Sigmoid colon (tissue), 3 donors: Measurements from ENCODE around the gene ACOX3.

Source experiments
- POLR2A ChIP-seq, 2 donors: fragments of 450-650 bp; IDR thresholded peaks; one replicate each; pipeline ENCODE4 v1.6.1; 2016; ENCODE audit warnings: antibody characterized with exemption in 2 of 2, mild to moderate bottlenecking in 2 of 2, moderate library complexity in 2 of 2
- TF ChIP-seq, protein P1 (sequence below), 4 experiments: fragments of 450-650 bp in 3 of 4; fragments of 200-600 bp in 1 of 4; IDR thresholded peaks; one replicate each; pipeline ENCODE4 v1.5.1; 2016 to 2019; ENCODE audit warnings: antibody characterized with exemption in 4 of 4, mild to moderate bottlenecking in 3 of 4, moderate library complexity in 2 of 4

- TF ChIP-seq POLR2A (IDR thresholded peaks at IDR 0.05), result no peak
- TF ChIP-seq, protein P1, sequence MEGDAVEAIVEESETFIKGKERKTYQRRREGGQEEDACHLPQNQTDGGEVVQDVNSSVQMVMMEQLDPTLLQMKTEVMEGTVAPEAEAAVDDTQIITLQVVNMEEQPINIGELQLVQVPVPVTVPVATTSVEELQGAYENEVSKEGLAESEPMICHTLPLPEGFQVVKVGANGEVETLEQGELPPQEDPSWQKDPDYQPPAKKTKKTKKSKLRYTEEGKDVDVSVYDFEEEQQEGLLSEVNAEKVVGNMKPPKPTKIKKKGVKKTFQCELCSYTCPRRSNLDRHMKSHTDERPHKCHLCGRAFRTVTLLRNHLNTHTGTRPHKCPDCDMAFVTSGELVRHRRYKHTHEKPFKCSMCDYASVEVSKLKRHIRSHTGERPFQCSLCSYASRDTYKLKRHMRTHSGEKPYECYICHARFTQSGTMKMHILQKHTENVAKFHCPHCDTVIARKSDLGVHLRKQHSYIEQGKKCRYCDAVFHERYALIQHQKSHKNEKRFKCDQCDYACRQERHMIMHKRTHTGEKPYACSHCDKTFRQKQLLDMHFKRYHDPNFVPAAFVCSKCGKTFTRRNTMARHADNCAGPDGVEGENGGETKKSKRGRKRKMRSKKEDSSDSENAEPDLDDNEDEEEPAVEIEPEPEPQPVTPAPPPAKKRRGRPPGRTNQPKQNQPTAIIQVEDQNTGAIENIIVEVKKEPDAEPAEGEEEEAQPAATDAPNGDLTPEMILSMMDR (IDR thresholded peaks at IDR 0.05), result no peak
These were observed 49.9 kb downstream of the ACOX3 start for GRCh38 chr4:8390577-8390976.
